Upper lobe of left lung (tissue), 6 donors: ENCODE results near the gene FAM229A. TPM values are rescaled to one million over a fixed set of nuclear protein-coding genes. Genes with fewer than 3 reads are reported as not detected.

Experiments
- ATAC-seq, 2 donors: fragments of 200-7000 bp; cut with Tn5 transposase; one replicate each; pipeline ENCODE4 v1.9.1; 2022; ENCODE audit warnings: mild to moderate bottlenecking in 2 of 2, moderate library complexity in 2 of 2; ENCODE audit not compliant: low FRiP score in 2 of 2
- DNase-seq, 2 donors: peaks; one replicate each; pipeline ENCODE4 v3.0.0-alpha.2; 2019 to 2020
- H3K27ac ChIP-seq, 4 donors: fragments of 200-600 bp; sonication (generic); one replicate each; pipeline ENCODE4 v1.5.1; 2016 to 2019
- H3K27me3 ChIP-seq, 4 donors: fragments of 200-600 bp; sonication (generic); one replicate each; pipeline ENCODE4 v1.5.1; 2017 to 2019
- H3K36me3 ChIP-seq, 4 donors: fragments of 200-600 bp; sonication (generic); one replicate each; pipeline ENCODE4 v1.5.1; 2016 to 2019
- H3K4me1 ChIP-seq, 4 donors: fragments of 200-600 bp; sonication (generic); one replicate each; pipeline ENCODE4 v1.5.1; 2018 to 2019
- H3K4me3 ChIP-seq, 4 donors: fragments of 200-600 bp; sonication (generic); one replicate each; pipeline ENCODE4 v1.5.1; 2017 to 2019; ENCODE audit warnings: mild to moderate bottlenecking in 2 of 4, moderate library complexity in 1 of 4
- H3K9me3 ChIP-seq, 4 donors: fragments of 200-600 bp; sonication (generic); one replicate each; pipeline ENCODE4 v1.5.1; 2018 to 2019
- CTCF ChIP-seq, 6 experiments: fragments of 450-650 bp in 4 of 6; fragments of 200-600 bp in 2 of 6; sonication (generic) in 2 of 6; IDR thresholded peaks; one replicate each; pipeline ENCODE4 v1.5.1; 2016 to 2019; ENCODE audit warnings: antibody characterized with exemption in 6 of 6
- EP300 ChIP-seq, 4 donors: sonication (generic); formaldehyde crosslinking; IDR thresholded peaks; one replicate each; pipeline ENCODE4 v1.5.1; 2017; ENCODE audit warnings: antibody characterized with exemption in 4 of 4, control low read depth in 2 of 4
- POLR2A ChIP-seq, 4 donors: fragments of 450-650 bp; IDR thresholded peaks; one replicate each; pipeline ENCODE4 v1.5.1; 2016 to 2017; ENCODE audit warnings: antibody characterized with exemption in 4 of 4, mild to moderate bottlenecking in 2 of 4
- POLR2AphosphoS5 ChIP-seq, 2 donors: sonication (generic); formaldehyde crosslinking; IDR thresholded peaks; one replicate each; pipeline ENCODE4 v1.5.1; 2017; ENCODE audit warnings: antibody characterized with exemption in 2 of 2
- WGBS, 2 donors: methylation state at CpG; one replicate each; pipeline ENCODE4 v1.1.5; 2017 to 2018; 5-methylcytosine and 5-hydroxymethylcytosine counted together
- total RNA-seq, 6 donors: library from RNA; depleted of rRNA in 4 of 6; stranded (reverse); fragments of >200 nt in 4 of 6; gene quantifications; one replicate each; pipeline versions ENCODE4 v1.1.0 to v1.2.1, GENCODE V29; 2016 to 2021
- donor health status: DM: no; HTN: no; CAD: no; lungs with moderate emphysema.
- donor health status: DM: no; HTN: yes; CAD: no; lungs with severe emphysema.

Gene FAM229A
- total RNA-seq, 6 donors from 2014 or later = 4.3 to 43.0 (median 10.5) TPM

- TF ChIP-seq POLR2A (IDR thresholded peaks at IDR 0.05) (peak in 3 of 4 donors; percentile 77 to 91 (median 87)), POLR2AphosphoS5 (IDR thresholded peaks at IDR 0.05) (peak; percentile 92 to 98), EP300 (IDR thresholded peaks at IDR 0.05) (peak in 1 of 4 donors; percentile 59), CTCF (IDR thresholded peaks at IDR 0.05) (no peak)
- peaks cover 28 to 44% (median 34%) of the 10 kb centered on the region in 4 donors for H3K4me1 ChIP-seq
These were observed 32.0 kb upstream of the FAM229A start, which contains the start of gene BSDC1 for GRCh38 chr1:32394141-32394889. TSS of gene BSDC1 (minus strand) at chr1:32394441. CDS start at chr1:32394414, 27 bp downstream.

GRCh38 chr1:32393832-32394140, 31.5 kb upstream of the FAM229A start:
- Histone ChIP-seq H3K9me3 (no peaks in the 10 kb centered on the region), H3K36me3 (peaks cover 3 to 32% (median 16%) of the 10 kb centered on the region in 4 donors), H3K4me3 (peak overlapping the region; percentile 65 to 84 (median 79)), H3K27ac (peak overlapping the region; percentile 89 to 98 (median 92)), H3K4me1 (peaks cover 28 to 44% (median 34%) of the 10 kb centered on the region in 4 donors), H3K27me3 (no peaks in the 10 kb centered on the region)
- DNase-seq (peak in 1 of 2 donors; percentile 68), ATAC-seq (peak; percentile 40 to 47)
- 1 to 3% methylated on average over 15 of the region's 15 CpGs for WGBS, 2 donors
- TF ChIP-seq POLR2A (IDR thresholded peaks at IDR 0.05) (no peak), CTCF (IDR thresholded peaks at IDR 0.05) (no peak), POLR2AphosphoS5 (IDR thresholded peaks at IDR 0.05) (no peak), EP300 (IDR thresholded peaks at IDR 0.05) (no peak)

More at GRCh38 chr1:32394141-32394889, 32.0 kb upstream of the FAM229A start, which contains the start of gene BSDC1:
- H3K36me3 ChIP-seq = peaks cover 2 to 27% (median 13%) of the 10 kb centered on the region in 4 donors
- 1 to 2% methylated on average over 36 to 47 of the region's 48 CpGs for WGBS, 2 donors
- H3K27ac ChIP-seq = peak within 1 kb of the TSS; percentile 89 to 98 (median 92)
- peak; percentile 98 for DNase-seq
- H3K4me3 ChIP-seq = peak within 1 kb of the TSS; percentile 65 to 84 (median 79)
- no peaks in the 10 kb centered on the region for H3K9me3 ChIP-seq
- no peaks in the 10 kb centered on the region for H3K27me3 ChIP-seq
- peak; percentile 100 for ATAC-seq

- Histone ChIP-seq H3K4me1 (peaks cover 28 to 44% (median 34%) of the 10 kb centered on the region in 4 donors), H3K27me3 (no peaks in the 10 kb centered on the region), H3K36me3 (peaks cover 3 to 38% (median 18%) of the 10 kb centered on the region in 4 donors), H3K27ac (peak overlapping the region; percentile 89 to 98 (median 92)), H3K9me3 (no peaks in the 10 kb centered on the region), H3K4me3 (peak overlapping the region in 3 of 4 donors; percentile 65 to 84 (median 74))
- DNase-seq (no peak), ATAC-seq (no peak)
- no peak for TF ChIP-seq POLR2AphosphoS5 (IDR thresholded peaks at IDR 0.05)
- no peak for TF ChIP-seq POLR2A (IDR thresholded peaks at IDR 0.05)
- no peak for TF ChIP-seq CTCF (IDR thresholded peaks at IDR 0.05)
- no peak for TF ChIP-seq EP300 (IDR thresholded peaks at IDR 0.05)
- 67 to 79% methylated on average over 1 of the region's 1 CpG for WGBS, 2 donors
These were observed 30.9 kb upstream of the FAM229A start for GRCh38 chr1:32393136-32393535.

- peak overlapping the region in 1 of 4 donors; percentile 92 for H3K27ac ChIP-seq
- H3K4me3 ChIP-seq = no peak overlapping the region
- TF ChIP-seq CTCF (IDR thresholded peaks at IDR 0.05) = no peak
- TF ChIP-seq POLR2A (IDR thresholded peaks at IDR 0.05) = no peak
- no peak for TF ChIP-seq EP300 (IDR thresholded peaks at IDR 0.05)
- no peak for TF ChIP-seq POLR2AphosphoS5 (IDR thresholded peaks at IDR 0.05)
- H3K4me1 ChIP-seq = peaks cover 28 to 44% (median 34%) of the 10 kb centered on the region in 4 donors
- WGBS, 2 donors = 42 to 48% methylated on average over 3 of the region's 3 CpGs
- H3K9me3 ChIP-seq = no peaks in the 10 kb centered on the region
- ATAC-seq = no peak
- DNase-seq = no peak
- H3K36me3 ChIP-seq = peaks cover 3 to 46% (median 21%) of the 10 kb centered on the region in 4 donors
- H3K27me3 ChIP-seq = no peaks in the 10 kb centered on the region
These were observed 30.0 kb upstream of the FAM229A start for GRCh38 chr1:32392325-32392724.
